ENCODE measurements around the gene PLEKHO1. TPM values are rescaled to one million over a fixed set of nuclear protein-coding genes. Genes with fewer than 3 reads are reported as not detected.
A peak's percentile ranks its signal among the peaks of the same experiment; 100 is the strongest.

PLEKHO1 gene
- total and polyA plus RNA-seq, 2 of the 4 experiments (the other 2 are of a cell fraction) = 51.4 to 56.0 TPM

DNA sequence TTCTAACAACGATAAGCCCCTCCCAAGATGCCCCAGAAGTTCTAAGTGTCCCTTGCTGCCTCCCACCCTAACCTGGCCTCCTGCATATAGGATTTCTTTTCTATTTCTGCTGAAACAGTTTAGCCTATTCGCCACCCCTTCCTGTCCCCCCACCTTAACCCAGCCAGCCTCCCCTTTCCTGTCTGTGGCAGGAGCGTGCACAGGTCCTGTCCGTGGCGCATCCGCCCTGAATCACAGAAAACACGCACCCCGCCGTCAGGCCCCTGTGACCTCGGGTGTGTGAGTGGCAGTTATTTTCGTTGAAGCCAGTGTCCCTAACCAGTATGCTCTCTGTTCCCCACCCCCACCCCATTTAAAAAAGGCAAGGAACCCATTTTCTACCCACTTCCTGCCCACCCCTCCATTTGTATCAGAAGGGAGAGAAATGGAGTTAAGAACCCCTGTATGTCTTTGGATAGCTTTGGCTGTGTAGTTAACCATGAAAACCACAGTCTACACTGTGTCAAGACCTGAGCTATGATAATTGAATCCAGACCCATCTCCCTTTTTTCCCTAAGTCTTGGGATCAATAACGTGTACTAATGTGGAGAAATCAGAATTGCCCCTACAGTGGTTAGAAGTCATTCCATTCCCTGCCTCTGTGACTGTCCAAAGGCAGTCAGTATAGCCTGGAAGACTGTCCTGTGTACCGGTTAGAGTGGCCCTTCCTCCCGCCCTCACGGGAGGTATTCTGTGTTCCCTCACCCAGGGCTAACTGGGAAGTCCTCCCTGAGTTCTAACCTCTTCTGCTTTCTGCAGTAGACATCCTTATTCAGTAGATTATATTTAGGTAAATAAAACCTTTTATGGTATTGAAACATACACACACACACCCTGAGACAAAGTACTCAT, 1.8 kb downstream of the PLEKHO1 start:
- H4K5ac ChIP-seq (ENCODE audit: low read depth, low read length) = peak overlapping the region; percentile 97
- no peaks in the 10 kb centered on the region for H3K9me3 ChIP-seq (ENCODE audit: control insufficient read depth, insufficient read depth, low read length)
- peak overlapping the region; percentile 98 for H3K27ac ChIP-seq (ENCODE audit: insufficient read depth, low read length)
- H2BK20ac ChIP-seq (ENCODE audit: low read depth, low read length) = peak overlapping the region; percentile 58; the same call in 1 of the 2 replicates
- peaks cover 35 to 74% of the 10 kb centered on the region in 2 experiments for H3K79me1 ChIP-seq (ENCODE audit: low read depth in 1 of 2, low read length in 2 of 2)
- peaks cover 23% of the 10 kb centered on the region for H3K9me1 ChIP-seq (ENCODE audit: insufficient read depth, low read length)
- H2BK120ac ChIP-seq (ENCODE audit: low read depth, low read length) = peak overlapping the region; percentile 83
- H3K9ac ChIP-seq (ENCODE audit: low read depth, low read length) = peak overlapping the region; percentile 99
- ChIA-PET CTCF (interaction anchor here (0.6 to 1.0 kb wide), 2 partner anchors 15 to 35 kb away, joined by 3 to 7 read pairs; no protein-coding TSS in a partner anchor), POLR2A (ENCODE audit: unreplicated experiment) (interaction anchor here (1.5 to 1.8 kb wide), 2 partner anchors 10 to 11 kb away, joined by 5 to 7 read pairs; no protein-coding TSS in a partner anchor)
- TF ChIP-seq MAZ (IDR thresholded peaks at IDR 0.05; ENCODE audit: borderline replicate concordance, low read depth, low read length) = no peak
- no peak for TF ChIP-seq RFX5 (IDR thresholded peaks at IDR 0.05; ENCODE audit: low read depth, low read length)
- TF ChIP-seq CEBPB (IDR thresholded peaks at IDR 0.05; ENCODE audit: low read depth, low read length) = no peak
- TF ChIP-seq, protein P1, sequence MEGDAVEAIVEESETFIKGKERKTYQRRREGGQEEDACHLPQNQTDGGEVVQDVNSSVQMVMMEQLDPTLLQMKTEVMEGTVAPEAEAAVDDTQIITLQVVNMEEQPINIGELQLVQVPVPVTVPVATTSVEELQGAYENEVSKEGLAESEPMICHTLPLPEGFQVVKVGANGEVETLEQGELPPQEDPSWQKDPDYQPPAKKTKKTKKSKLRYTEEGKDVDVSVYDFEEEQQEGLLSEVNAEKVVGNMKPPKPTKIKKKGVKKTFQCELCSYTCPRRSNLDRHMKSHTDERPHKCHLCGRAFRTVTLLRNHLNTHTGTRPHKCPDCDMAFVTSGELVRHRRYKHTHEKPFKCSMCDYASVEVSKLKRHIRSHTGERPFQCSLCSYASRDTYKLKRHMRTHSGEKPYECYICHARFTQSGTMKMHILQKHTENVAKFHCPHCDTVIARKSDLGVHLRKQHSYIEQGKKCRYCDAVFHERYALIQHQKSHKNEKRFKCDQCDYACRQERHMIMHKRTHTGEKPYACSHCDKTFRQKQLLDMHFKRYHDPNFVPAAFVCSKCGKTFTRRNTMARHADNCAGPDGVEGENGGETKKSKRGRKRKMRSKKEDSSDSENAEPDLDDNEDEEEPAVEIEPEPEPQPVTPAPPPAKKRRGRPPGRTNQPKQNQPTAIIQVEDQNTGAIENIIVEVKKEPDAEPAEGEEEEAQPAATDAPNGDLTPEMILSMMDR (conservative IDR thresholded peaks at IDR 0.05; ENCODE audit: low read depth, low read length) = no peak
- no peak for TF ChIP-seq SMC3 (IDR thresholded peaks at IDR 0.05; ENCODE audit: low read depth, low read length)
- TF ChIP-seq FOS (IDR thresholded peaks at IDR 0.05; ENCODE audit: low read depth, low read length) = no peak
- no peak for TF ChIP-seq MAFK (IDR thresholded peaks at IDR 0.05; ENCODE audit: low read depth, low read length)
- TF ChIP-seq MXI1 (IDR thresholded peaks at IDR 0.05; ENCODE audit: borderline replicate concordance, low read depth, low read length) = no peak
- TF ChIP-seq POLR2A (IDR thresholded peaks at IDR 0.05; ENCODE audit: low read depth, low read length) = no peak; the same call in 1 of the 2 replicates
- TF ChIP-seq NFE2L2 (IDR thresholded peaks at IDR 0.05; ENCODE audit: low read depth, low read length) = no peak
- no peak for TF ChIP-seq RCOR1 (IDR thresholded peaks at IDR 0.05; ENCODE audit: insufficient replicate concordance, low read length)
- no peak for TF ChIP-seq BHLHE40 (IDR thresholded peaks at IDR 0.05; ENCODE audit: low read depth, low read length)
- no peak for TF ChIP-seq RAD21 (IDR thresholded peaks at IDR 0.05; ENCODE audit: low read length)
- TF ChIP-seq, protein P2, sequence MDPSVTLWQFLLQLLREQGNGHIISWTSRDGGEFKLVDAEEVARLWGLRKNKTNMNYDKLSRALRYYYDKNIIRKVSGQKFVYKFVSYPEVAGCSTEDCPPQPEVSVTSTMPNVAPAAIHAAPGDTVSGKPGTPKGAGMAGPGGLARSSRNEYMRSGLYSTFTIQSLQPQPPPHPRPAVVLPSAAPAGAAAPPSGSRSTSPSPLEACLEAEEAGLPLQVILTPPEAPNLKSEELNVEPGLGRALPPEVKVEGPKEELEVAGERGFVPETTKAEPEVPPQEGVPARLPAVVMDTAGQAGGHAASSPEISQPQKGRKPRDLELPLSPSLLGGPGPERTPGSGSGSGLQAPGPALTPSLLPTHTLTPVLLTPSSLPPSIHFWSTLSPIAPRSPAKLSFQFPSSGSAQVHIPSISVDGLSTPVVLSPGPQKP (IDR thresholded peaks at IDR 0.05; ENCODE audit: borderline replicate concordance, low read depth, low read length) = no peak
- peak overlapping the region; percentile 98 for H3K14ac ChIP-seq (replicated peaks; ENCODE audit: low read depth, low read length)
- H2AK9ac ChIP-seq (replicated peaks; ENCODE audit: low read depth, low read length, poor library complexity) = peak overlapping the region; percentile 98
- peak overlapping the region; percentile 94 for H3K18ac ChIP-seq (ENCODE audit: low read depth, low read length)
- BruUV-seq (replicated peaks) = TSS peak; percentile 37
- ATAC-seq (ENCODE audit: low read depth) = peak; percentile 3
- dilution Hi-C loops (cut with HindIII; ENCODE audit: low sequenced_read_pairs, unreplicated experiment) (no loop called here), in situ Hi-C loops (cut with MboI; ENCODE audit: low sequenced_read_pairs) (no loop called here), intact Hi-C loops (cut with micrococcal nuclease) (no loop called here)
- H3K4me3 ChIP-seq (ENCODE audit: insufficient read depth, low read depth, low read length) = peak overlapping the region; percentile 97
- H3K4me2 ChIP-seq (ENCODE audit: low read depth, low read length) = peak overlapping the region; percentile 97
- DNase-seq = no peak
- H3K23ac ChIP-seq (ENCODE audit: low read depth, low read length) = peak overlapping the region; percentile 100
- H3K4ac ChIP-seq (ENCODE audit: low read depth, low read length) = peak overlapping the region; percentile 99
- H2AK5ac ChIP-seq (ENCODE audit: low read depth, low read length) = peak overlapping the region; percentile 60
- H3K27me3 ChIP-seq (ENCODE audit: control insufficient read depth, insufficient read depth, low read length) = no peaks in the 10 kb centered on the region
- peak overlapping the region; percentile 96 for H4K91ac ChIP-seq (ENCODE audit: insufficient read depth, low read depth, low read length)
- H3K4me1 ChIP-seq (ENCODE audit: control insufficient read depth, insufficient read depth, low read length) = peaks cover 26% of the 10 kb centered on the region
- H3K56ac ChIP-seq (ENCODE audit: extremely low read depth, insufficient read depth, low read length) = peak overlapping the region; percentile 99
- peaks cover 31% of the 10 kb centered on the region for H4K20me1 ChIP-seq (ENCODE audit: insufficient read depth, low read length)
- H2BK5ac ChIP-seq (ENCODE audit: low read depth, low read length, poor library complexity, severe bottlenecking) = peak overlapping the region; percentile 88
- peak overlapping the region; percentile 28 for H2AFZ ChIP-seq (replicated peaks; ENCODE audit: low read length, poor library complexity)
- peak overlapping the region; percentile 80 for H2BK15ac ChIP-seq (ENCODE audit: low read depth, low read length)
- WGBS, 2 experiments (ENCODE audit: extremely low coverage in 2 of 2, insufficient read length in 1 of 2) = no CpG with 5 or more reads among the region's 15 CpGs
- peak overlapping the region; percentile 86 to 91 for H4K8ac ChIP-seq (ENCODE audit: low read depth in 2 of 2, low read length in 2 of 2)
- H3K36me3 ChIP-seq (ENCODE audit: control insufficient read depth, insufficient read depth, low read length) = peaks cover 44% of the 10 kb centered on the region
